PC-9 (cell line): ENCODE measurements around the gene JKAMP. TPM values are rescaled to one million over a fixed set of nuclear protein-coding genes. Genes with fewer than 3 reads are reported as not detected.
A peak's percentile ranks its signal among the peaks of the same experiment; 100 is the strongest.

ENCODE experiments used
- BruUV-seq: library from RNA; stranded (reverse); fragments of 400-500 nt; replicated peaks from 2 replicates; lab custom pipeline; 2021; lab: Mats Ljungman, UMichigan
- CTCF ChIA-PET: fragments of 300-600 bp; sonication (Branson Sonifier 250); formaldehyde crosslinking; loops from one replicate; lab custom pipeline; 2022; ENCODE audit warnings: antibody characterized with exemption; lab: Charles Lee
- POLR2A ChIA-PET: fragments of 300-600 bp; sonication (Branson Sonifier 250); formaldehyde crosslinking; loops from one replicate; lab custom pipeline; 2022; ENCODE audit warnings: antibody characterized with exemption; ENCODE audit not compliant: unreplicated experiment; lab: Charles Lee
- DNase-seq, 2 experiments: peaks; one replicate each; pipeline versions ENCODE4 v3.0.0 to v3.0.0-alpha.2; 2015 to 2022; ENCODE audit warnings: mixed read lengths in 1 of 2
- H2AFZ ChIP-seq: fragments of 200-600 bp; sonication (generic); 2 replicates; pipeline ENCODE4 v1.8.1; 2017; ENCODE audit warnings: antibody characterized with exemption
- H3F3A ChIP-seq: fragments of 200-600 bp; sonication (generic); 2 replicates; pipeline ENCODE4 v1.8.1; 2017; ENCODE audit warnings: antibody characterized with exemption, mild to moderate bottlenecking, low read depth; ENCODE audit not compliant: insufficient read depth
- H3K27ac ChIP-seq: fragments of 200-600 bp; sonication (generic); 2 replicates; pipeline ENCODE4 v1.6.1; 2016; ENCODE audit warnings: mixed run types
- H3K27me3 ChIP-seq: fragments of 200-600 bp; sonication (generic); 2 replicates; pipeline ENCODE4 v1.6.1; 2016; ENCODE audit warnings: low read depth, mixed run types; ENCODE audit not compliant: insufficient read depth
- H3K36me3 ChIP-seq: fragments of 200-600 bp; sonication (generic); 2 replicates; pipeline ENCODE4 v1.6.1; 2016; ENCODE audit warnings: low read depth, mixed run types
- H3K4me1 ChIP-seq: fragments of 200-600 bp; sonication (generic); replicated peaks from 2 replicates; pipeline ENCODE4 v1.6.1; 2016; ENCODE audit warnings: mixed run types; ENCODE audit not compliant: insufficient read depth
- H3K4me2 ChIP-seq: fragments of 200-600 bp; sonication (generic); 2 replicates; pipeline ENCODE4 v1.6.1; 2017; ENCODE audit warnings: mixed run types
- H3K4me3 ChIP-seq: fragments of 200-600 bp; sonication (generic); 2 replicates; pipeline ENCODE4 v1.6.1; 2016; ENCODE audit warnings: mixed run types
- H3K79me2 ChIP-seq: fragments of 200-600 bp; sonication (generic); 2 replicates; pipeline ENCODE4 v1.6.1; 2017; ENCODE audit warnings: low read depth, mixed run types
- H3K9me2 ChIP-seq: fragments of 200-600 bp; sonication (generic); 2 replicates; pipeline ENCODE4 v1.8.1; 2017; ENCODE audit warnings: mild to moderate bottlenecking; ENCODE audit not compliant: insufficient read depth
- H3K9me3 ChIP-seq: fragments of 200-600 bp; sonication (generic); 2 replicates; pipeline ENCODE4 v1.8.1; 2016; ENCODE audit warnings: low read depth; ENCODE audit not compliant: insufficient read depth
- H4K20me1 ChIP-seq: fragments of 200-600 bp; sonication (generic); 2 replicates; pipeline ENCODE4 v1.8.1; 2017; ENCODE audit not compliant: insufficient read depth
- EZH2 ChIP-seq: fragments of 200-600 bp; sonication (generic); IDR thresholded peaks from 2 replicates; pipeline ENCODE4 v1.8.0; 2017; ENCODE audit warnings: antibody characterized with exemption, low read depth
- intact Hi-C: fragments of 100-400 bp; cut with micrococcal nuclease; formaldehyde crosslinking; loops from one replicate; pipeline ENCODE4 v1.10.0; 2022; ENCODE audit not compliant: unreplicated experiment
- total RNA-seq: library from RNA; stranded (reverse); gene quantifications from 2 replicates; pipeline ENCODE4 v1.2.3, GENCODE V29; 2021
- TF ChIP-seq, protein P1 (sequence below): fragments of 200-600 bp; sonication (generic); conservative IDR thresholded peaks from 2 replicates; pipeline ENCODE4 v1.6.1; 2017; ENCODE audit warnings: mixed run types, antibody characterized with exemption, mild to moderate bottlenecking, moderate library complexity

Gene JKAMP
- total RNA-seq, 1 experiment from 2014 or later = 60.1 TPM

DNA sequence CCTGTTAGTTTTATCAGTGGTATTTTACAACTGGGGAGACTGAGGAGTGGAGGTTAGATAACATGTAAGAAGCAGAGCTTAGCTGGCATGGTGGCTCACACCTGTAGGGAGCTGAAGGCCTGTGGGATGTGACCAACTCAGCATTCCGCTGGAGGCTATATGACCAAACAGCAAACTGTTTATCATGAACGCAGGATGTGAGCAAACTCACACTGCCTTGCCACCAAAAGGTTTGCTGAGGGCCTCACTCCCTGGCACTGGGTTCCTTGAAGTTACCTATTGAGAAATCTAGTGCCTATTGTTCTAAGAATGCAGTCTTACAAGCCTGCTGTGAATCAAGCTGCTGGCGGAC, 23.4 kb downstream of the JKAMP start:
- no peaks in the 10 kb centered on the region for H3K4me1 ChIP-seq
- no peaks in the 10 kb centered on the region for H4K20me1 ChIP-seq
- no peaks in the 10 kb centered on the region for H3K9me3 ChIP-seq
- no peak overlapping the region for H2AFZ ChIP-seq
- no peaks in the 10 kb centered on the region for H3K27me3 ChIP-seq
- H3K79me2 ChIP-seq = no peaks in the 10 kb centered on the region
- no peaks in the 10 kb centered on the region for H3K9me2 ChIP-seq
- intact Hi-C loops = loop anchor here (10.0 kb wide), 1 partner anchor 677 kb away; no protein-coding TSS in a partner anchor
- ChIA-PET CTCF (interaction anchor here (0.5 to 0.6 kb wide), 2 partner anchors 463 to 958 kb away, joined by 3 to 4 read pairs; no protein-coding TSS in a partner anchor), POLR2A (interaction anchor here (0.9 kb wide), 1 partner anchor 24 kb away, joined by 5 read pairs; the partner anchor contains the start of genes JKAMP and L3HYPDH)
- no peak overlapping the region for H3K4me3 ChIP-seq
- H3K27ac ChIP-seq = no peak overlapping the region
- H3K4me2 ChIP-seq = no peak overlapping the region
- no peaks in the 10 kb centered on the region for H3K36me3 ChIP-seq
- TF ChIP-seq, protein P1, sequence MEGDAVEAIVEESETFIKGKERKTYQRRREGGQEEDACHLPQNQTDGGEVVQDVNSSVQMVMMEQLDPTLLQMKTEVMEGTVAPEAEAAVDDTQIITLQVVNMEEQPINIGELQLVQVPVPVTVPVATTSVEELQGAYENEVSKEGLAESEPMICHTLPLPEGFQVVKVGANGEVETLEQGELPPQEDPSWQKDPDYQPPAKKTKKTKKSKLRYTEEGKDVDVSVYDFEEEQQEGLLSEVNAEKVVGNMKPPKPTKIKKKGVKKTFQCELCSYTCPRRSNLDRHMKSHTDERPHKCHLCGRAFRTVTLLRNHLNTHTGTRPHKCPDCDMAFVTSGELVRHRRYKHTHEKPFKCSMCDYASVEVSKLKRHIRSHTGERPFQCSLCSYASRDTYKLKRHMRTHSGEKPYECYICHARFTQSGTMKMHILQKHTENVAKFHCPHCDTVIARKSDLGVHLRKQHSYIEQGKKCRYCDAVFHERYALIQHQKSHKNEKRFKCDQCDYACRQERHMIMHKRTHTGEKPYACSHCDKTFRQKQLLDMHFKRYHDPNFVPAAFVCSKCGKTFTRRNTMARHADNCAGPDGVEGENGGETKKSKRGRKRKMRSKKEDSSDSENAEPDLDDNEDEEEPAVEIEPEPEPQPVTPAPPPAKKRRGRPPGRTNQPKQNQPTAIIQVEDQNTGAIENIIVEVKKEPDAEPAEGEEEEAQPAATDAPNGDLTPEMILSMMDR = no peak
- no peak for TF ChIP-seq EZH2
- H3F3A ChIP-seq = no peaks in the 10 kb centered on the region
- no TSS peak for BruUV-seq
- peak in 1 of 2 experiments; percentile 37 for DNase-seq

DNA sequence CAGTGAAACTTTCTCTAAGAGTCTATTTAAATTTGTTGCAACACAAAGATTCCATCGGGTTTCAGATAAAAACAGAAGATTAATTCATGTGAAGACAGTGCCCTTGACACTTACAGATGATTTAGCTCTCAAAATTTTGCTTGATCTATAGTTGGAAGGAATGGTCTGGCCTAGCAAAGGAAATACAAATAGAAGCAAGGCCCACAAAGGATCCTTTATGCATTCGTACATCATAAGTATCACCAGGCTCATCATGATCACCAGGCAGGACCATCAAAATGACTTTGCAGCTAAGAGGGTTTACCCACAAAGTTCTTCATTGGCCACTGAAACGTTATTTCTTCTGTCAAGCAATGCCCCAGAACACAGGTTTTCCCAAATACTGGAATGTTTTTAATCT, 24.8 kb downstream of the JKAMP start:
- BruUV-seq = no TSS peak
- H3K9me2 ChIP-seq = no peaks in the 10 kb centered on the region
- POLR2A ChIA-PET = no interaction called here
- no peaks in the 10 kb centered on the region for H3K36me3 ChIP-seq
- no peak overlapping the region for H3K4me2 ChIP-seq
- H3K4me1 ChIP-seq = no peaks in the 10 kb centered on the region
- intact Hi-C loops = loop anchor here (10.0 kb wide), 1 partner anchor 676 kb away; no protein-coding TSS in a partner anchor
- no peak overlapping the region for H3K4me3 ChIP-seq
- H3K9me3 ChIP-seq = no peaks in the 10 kb centered on the region
- H3K27ac ChIP-seq = no peak overlapping the region
- H4K20me1 ChIP-seq = no peaks in the 10 kb centered on the region
- no peaks in the 10 kb centered on the region for H3K79me2 ChIP-seq
- H2AFZ ChIP-seq = no peak overlapping the region
- CTCF ChIA-PET = no interaction called here
- no peaks in the 10 kb centered on the region for H3F3A ChIP-seq
- TF ChIP-seq, protein P1 = no peak
- TF ChIP-seq EZH2 = no peak
- H3K27me3 ChIP-seq = no peaks in the 10 kb centered on the region
- no peak for DNase-seq

DNA sequence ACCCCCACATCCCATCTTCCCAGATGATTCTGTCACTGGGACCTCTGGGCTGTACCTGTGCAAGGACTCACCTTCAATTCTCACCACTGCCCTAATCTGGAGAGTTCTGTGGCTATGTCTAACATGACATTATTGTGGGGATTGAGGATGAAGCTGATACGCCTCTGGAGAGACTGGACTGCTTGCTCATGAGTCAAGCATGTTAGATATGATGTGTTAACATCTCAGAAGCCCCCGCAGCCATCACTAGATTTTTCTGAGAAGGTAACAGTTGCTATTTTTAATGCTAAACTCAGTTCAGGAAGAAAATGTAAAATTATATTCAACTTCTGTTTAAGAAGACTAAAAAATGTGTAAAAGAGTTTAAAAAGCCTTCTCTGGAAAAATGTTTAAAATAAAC, 25.7 kb downstream of the JKAMP start:
- Histone ChIP-seq H3F3A (no peaks in the 10 kb centered on the region), H3K4me3 (no peak overlapping the region), H3K36me3 (no peaks in the 10 kb centered on the region), H2AFZ (no peak overlapping the region), H4K20me1 (no peaks in the 10 kb centered on the region), H3K4me2 (no peak overlapping the region), H3K79me2 (no peaks in the 10 kb centered on the region), H3K27me3 (no peaks in the 10 kb centered on the region), H3K9me2 (no peaks in the 10 kb centered on the region), H3K27ac (no peak overlapping the region), H3K4me1 (no peaks in the 10 kb centered on the region), H3K9me3 (no peaks in the 10 kb centered on the region)
- ChIA-PET POLR2A (no interaction called here), CTCF (no interaction called here)
- no peak for DNase-seq
- no TSS peak for BruUV-seq
- intact Hi-C loops = no loop called here
- TF ChIP-seq, protein P1 = no peak
